WTC11 (cell line): ENCODE data around the gene NLGN1.

Experiments
- CTCF ChIP-seq: fragments of 200-600 bp; IDR thresholded peaks from 2 replicates; pipeline ENCODE4 v1.8.0; 2022; ENCODE audit warnings: antibody characterized with exemption
- FOXJ3 ChIP-seq: sonication (generic); formaldehyde crosslinking; IDR thresholded peaks from 2 replicates; pipeline ENCODE4 v1.9.0; 2021; ENCODE audit warnings: missing genetic modification reagents, mild to moderate bottlenecking, borderline replicate concordance
- FOXP1 ChIP-seq: sonication (generic); formaldehyde crosslinking; IDR thresholded peaks from 2 replicates; pipeline ENCODE4 v1.8.0; 2022; ENCODE audit warnings: missing genetic modification reagents, mild to moderate bottlenecking, moderate library complexity, borderline replicate concordance
- NR2C2 ChIP-seq: sonication (generic); formaldehyde crosslinking; IDR thresholded peaks from 2 replicates; pipeline ENCODE4 v1.8.0; 2022; ENCODE audit warnings: mild to moderate bottlenecking, missing genetic modification reagents
- RELA ChIP-seq: sonication (generic); formaldehyde crosslinking; IDR thresholded peaks from 2 replicates; pipeline ENCODE4 v1.8.1; 2022; ENCODE audit warnings: missing genetic modification reagents, mild to moderate bottlenecking, borderline replicate concordance
- SP1 ChIP-seq: sonication (generic); formaldehyde crosslinking; conservative IDR thresholded peaks from 2 replicates; pipeline ENCODE4 v1.8.1; 2022; ENCODE audit warnings: missing genetic modification reagents
- USF2 ChIP-seq: sonication (generic); formaldehyde crosslinking; IDR thresholded peaks from 2 replicates; pipeline ENCODE4 v1.8.1; 2023; ENCODE audit warnings: mild to moderate bottlenecking, missing genetic modification reagents, moderate library complexity

GRCh38 chr3:173796890-173797289 is 399.3 kb downstream of the NLGN1 start:
- TF ChIP-seq CTCF (no peak), FOXJ3 (CRISPR knock-in tag) (no peak), SP1 (CRISPR knock-in tag) (no peak), FOXP1 (CRISPR knock-in tag) (no peak), NR2C2 (CRISPR knock-in tag) (no peak), USF2 (CRISPR knock-in tag) (no peak), RELA (CRISPR knock-in tag) (no peak)
